Stomach smooth muscle (tissue), 2 donors: ENCODE measurements around the gene SNRNP70.
"Not testable (repeated sequence)": the region's sequence is repeated elsewhere in the genome, so short reads cannot be mapped to it uniquely, and the experiment has no call there.

Experiments used
- H3K27ac ChIP-seq: one replicate; pipeline ENCODE4 v1.7.0; 2013; ENCODE audit warnings: mild to moderate bottlenecking, low read length, inconsistent platforms
- H3K27me3 ChIP-seq, 2 donors: one replicate each; pipeline ENCODE4 v1.7.0; 2013; ENCODE audit warnings: low read length in 2 of 2; ENCODE audit not compliant: insufficient read depth in 2 of 2, control insufficient read depth in 1 of 2
- H3K36me3 ChIP-seq, 2 donors: one replicate each; pipeline ENCODE4 v1.7.0; 2013; ENCODE audit warnings: low read length in 2 of 2; ENCODE audit not compliant: control insufficient read depth in 2 of 2, insufficient read depth in 2 of 2
- H3K4me1 ChIP-seq: one replicate; pipeline ENCODE4 v1.7.0; 2013; ENCODE audit warnings: low read length; ENCODE audit not compliant: control insufficient read depth, insufficient read depth
- H3K4me3 ChIP-seq, 2 donors: one replicate each; pipeline ENCODE4 v1.7.0; 2013; ENCODE audit warnings: low read length in 2 of 2
- H3K9ac ChIP-seq, 2 donors: one replicate each; pipeline ENCODE4 v1.7.0; 2013; ENCODE audit warnings: low read length in 2 of 2, mild to moderate bottlenecking in 1 of 2
- H3K9me3 ChIP-seq, 2 donors: one replicate each; pipeline ENCODE4 v1.7.0; 2013; ENCODE audit warnings: low read length in 2 of 2; ENCODE audit not compliant: control insufficient read depth in 2 of 2
- donor health status: healthy.
- donor health status: Pancreatic carcinoma.

Gene SNRNP70

DNA sequence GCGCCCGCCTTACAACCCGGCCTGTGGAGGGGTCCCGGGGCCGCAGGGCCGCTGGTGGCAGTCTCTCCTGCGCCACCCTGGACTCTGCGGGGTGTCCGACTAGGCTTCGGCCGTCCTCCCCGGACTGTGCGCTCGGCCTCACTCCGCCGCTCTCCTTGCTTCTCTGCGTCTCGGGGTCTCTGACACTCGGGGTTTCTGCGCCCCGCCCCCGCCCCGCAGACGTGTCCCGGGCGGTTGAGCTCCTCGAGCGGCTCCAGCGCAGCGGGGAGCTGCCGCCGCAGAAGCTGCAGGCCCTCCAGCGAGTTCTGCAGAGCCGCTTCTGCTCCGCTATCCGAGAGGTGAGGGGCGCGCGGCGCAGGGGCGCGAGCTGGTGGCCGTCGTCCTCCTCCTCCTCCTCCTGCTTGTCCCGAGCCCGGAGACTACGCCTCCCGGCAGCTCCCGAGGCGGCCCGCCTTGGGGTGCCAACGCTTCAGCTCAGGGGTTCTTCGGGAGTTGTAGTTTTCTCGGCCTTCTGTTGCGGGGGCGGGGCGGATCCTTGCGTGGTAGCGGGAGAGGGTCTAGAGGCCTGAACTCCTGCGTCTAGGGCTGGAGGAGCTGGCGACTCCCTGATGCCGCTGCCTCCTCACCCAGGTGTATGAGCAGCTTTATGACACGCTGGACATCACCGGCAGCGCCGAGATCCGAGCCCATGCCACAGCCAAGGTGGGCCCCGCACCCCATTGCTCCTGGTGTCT, 29.5 kb downstream of the SNRNP70 start:
- Histone ChIP-seq H3K4me3 (peak overlapping the region; percentile 54 to 82), H3K4me1 (peaks cover 33% of the 10 kb centered on the region), H3K9ac (peak overlapping the region in 1 of 2 donors; percentile 42), H3K9me3 (no peaks in the 10 kb centered on the region), H3K27ac (peak overlapping the region; percentile 41), H3K27me3 (no peaks in the 10 kb centered on the region), H3K36me3 (peaks cover 0 to 3% of the 10 kb centered on the region in 2 donors)

GRCh38 chr19:49116544-49116943, 31.3 kb downstream of the SNRNP70 start:
- H3K9me3 ChIP-seq, result no peaks in the 10 kb centered on the region
- H3K9ac ChIP-seq, result no peak overlapping the region
- peaks cover 0 to 3% of the 10 kb centered on the region in 2 donors for H3K36me3 ChIP-seq
- no peak overlapping the region for H3K4me3 ChIP-seq
- no peaks in the 10 kb centered on the region for H3K27me3 ChIP-seq
- peaks cover 35% of the 10 kb centered on the region for H3K4me1 ChIP-seq
- H3K27ac ChIP-seq, result no peak overlapping the region

- Histone ChIP-seq H3K27ac (peak overlapping the region; percentile 84), H3K9ac (peak overlapping the region; percentile 42 to 74), H3K36me3 (peaks cover 0 to 3% of the 10 kb centered on the region in 2 donors), H3K4me1 (peaks cover 32% of the 10 kb centered on the region), H3K9me3 (no peaks in the 10 kb centered on the region), H3K27me3 (no peaks in the 10 kb centered on the region), H3K4me3 (peak overlapping the region; percentile 76 to 78)
These were observed 32.7 kb downstream of the SNRNP70 start for GRCh38 chr19:49117677-49118564.

GRCh38 chr19:49118565-49119410, 33.5 kb downstream of the SNRNP70 start, which contains the start of gene C19orf73:
C19orf73 (minus strand) TSS chr19:49119143; CDS start chr19:49119022, 121 bp downstream.
- no peaks in the 10 kb centered on the region for H3K9me3 ChIP-seq
- H3K4me3 ChIP-seq, result peak within 1 kb of the TSS; percentile 76 to 78
- no peaks in the 10 kb centered on the region for H3K27me3 ChIP-seq
- H3K9ac ChIP-seq, result peak within 1 kb of the TSS; percentile 71 to 74
- H3K27ac ChIP-seq, result peak within 1 kb of the TSS; percentile 84
- H3K36me3 ChIP-seq, result peaks cover 0 to 3% of the 10 kb centered on the region in 2 donors
- peaks cover 29% of the 10 kb centered on the region for H3K4me1 ChIP-seq

- H3K27ac ChIP-seq, result peak within 1 kb of the TSS; percentile 84
- peak within 1 kb of the TSS; percentile 76 to 78 for H3K4me3 ChIP-seq
- H3K4me1 ChIP-seq, result peaks cover 26% of the 10 kb centered on the region
- H3K36me3 ChIP-seq, result peaks cover 0 to 3% of the 10 kb centered on the region in 2 donors
- no peaks in the 10 kb centered on the region for H3K27me3 ChIP-seq
- H3K9ac ChIP-seq, result peak within 1 kb of the TSS; percentile 71 to 74
- H3K9me3 ChIP-seq, result no peaks in the 10 kb centered on the region
These were observed 34.4 kb downstream of the SNRNP70 start, which contains the start of gene PPFIA3 for GRCh38 chr19:49119411-49120324. PPFIA3 (plus strand) TSS chr19:49119544; CDS start chr19:49127874, 8,330 bp downstream.

DNA sequence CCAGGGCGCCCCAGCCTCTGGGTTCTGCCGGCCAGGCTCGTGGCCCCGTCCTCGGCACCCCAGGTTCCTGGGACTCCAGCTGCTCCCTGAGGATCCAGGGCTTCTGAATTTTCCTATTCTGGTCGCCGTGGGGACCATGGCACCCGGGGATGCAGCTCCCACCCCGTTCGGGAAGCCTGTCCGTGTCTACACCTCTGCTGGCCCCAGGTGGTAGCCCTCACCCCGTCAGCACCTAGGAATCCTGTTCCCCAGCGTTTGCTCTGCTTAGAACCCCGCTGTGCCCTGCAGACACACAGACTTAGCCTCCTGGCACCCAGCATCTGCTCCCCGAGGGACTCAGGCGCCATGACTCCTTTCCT, 35.1 kb downstream of the SNRNP70 start:
- H3K4me3 ChIP-seq, result peak overlapping the region in 1 of 2 donors; percentile 57
- no peak overlapping the region for H3K9ac ChIP-seq
- peaks cover 0 to 3% of the 10 kb centered on the region in 2 donors for H3K36me3 ChIP-seq
- H3K27me3 ChIP-seq, result no peaks in the 10 kb centered on the region
- peaks cover 26% of the 10 kb centered on the region for H3K4me1 ChIP-seq
- no peaks in the 10 kb centered on the region for H3K9me3 ChIP-seq
- H3K27ac ChIP-seq, result no peak overlapping the region

DNA sequence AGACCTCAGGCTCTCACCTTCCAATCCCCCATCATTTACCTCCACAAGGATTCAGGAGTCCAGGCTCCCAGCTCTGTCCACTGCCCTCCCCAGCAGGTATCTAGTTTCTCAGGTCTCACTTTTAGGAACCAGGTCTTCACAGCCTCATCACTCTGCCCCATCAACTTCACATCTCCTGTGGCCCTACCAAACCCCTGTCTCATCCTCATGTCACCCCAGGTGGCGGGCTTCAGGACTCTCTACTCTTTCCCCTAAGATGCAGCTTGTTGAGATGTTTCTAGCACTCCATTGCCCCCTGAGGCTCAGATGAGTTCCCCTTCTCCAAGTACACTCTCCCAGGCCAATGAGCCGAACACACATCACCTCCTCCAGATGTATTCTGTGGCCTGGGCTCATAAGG, 35.6 kb downstream of the SNRNP70 start:
- Histone ChIP-seq H3K9me3 (no peaks in the 10 kb centered on the region), H3K9ac (no peak overlapping the region), H3K27me3 (no peaks in the 10 kb centered on the region), H3K27ac (no peak overlapping the region), H3K36me3 (peaks cover 0 to 3% of the 10 kb centered on the region in 2 donors), H3K4me3 (no peak overlapping the region), H3K4me1 (peaks cover 28% of the 10 kb centered on the region)

- not testable (repeated sequence) for H3K27ac ChIP-seq, H3K4me3 ChIP-seq, H3K9me3 ChIP-seq, H3K36me3 ChIP-seq, H3K9ac ChIP-seq, H3K27me3 ChIP-seq
- peaks cover 25% of the 10 kb centered on the region for H3K4me1 ChIP-seq
These were observed 36.6 kb downstream of the SNRNP70 start for GRCh38 chr19:49121841-49122240.

DNA sequence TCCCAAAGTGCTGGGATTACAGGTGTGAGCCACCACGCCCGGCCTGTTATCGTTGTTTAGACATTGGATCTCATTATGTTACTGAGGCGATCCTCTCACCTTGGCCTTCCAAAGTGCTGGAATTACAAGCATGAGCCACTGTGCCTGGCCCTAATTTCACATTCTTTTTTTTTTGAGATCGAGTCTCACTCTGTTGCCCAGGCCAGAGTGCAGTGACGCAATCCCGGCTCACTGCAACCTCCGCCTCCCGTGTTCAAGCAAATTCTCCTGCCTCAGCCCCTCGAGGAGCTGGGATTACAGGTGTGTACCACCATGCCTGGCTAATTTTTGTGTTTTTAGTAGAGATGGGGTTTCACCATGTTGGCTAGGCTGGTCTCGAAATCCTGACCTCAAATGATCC, 38.0 kb downstream of the SNRNP70 start:
- not testable (repeated sequence) for H3K9ac ChIP-seq, H3K9me3 ChIP-seq, H3K27ac ChIP-seq, H3K4me3 ChIP-seq, H3K36me3 ChIP-seq, H3K27me3 ChIP-seq
- peaks cover 24% of the 10 kb centered on the region for H3K4me1 ChIP-seq
